CD4-positive, alpha-beta T cell treated with Interleukin-1 beta for 1 hour (primary cell): ENCODE data around the gene KCTD15.
"Not testable (repeated sequence)": the region's sequence is repeated elsewhere in the genome, so short reads cannot be mapped to it uniquely, and the experiment has no call there.

Experiments used
- DNase-seq, 2 donors: peaks; one replicate each; pipeline ENCODE4 v3.0.0-alpha.2; 2020 to 2022

The KCTD15 gene

DNA sequence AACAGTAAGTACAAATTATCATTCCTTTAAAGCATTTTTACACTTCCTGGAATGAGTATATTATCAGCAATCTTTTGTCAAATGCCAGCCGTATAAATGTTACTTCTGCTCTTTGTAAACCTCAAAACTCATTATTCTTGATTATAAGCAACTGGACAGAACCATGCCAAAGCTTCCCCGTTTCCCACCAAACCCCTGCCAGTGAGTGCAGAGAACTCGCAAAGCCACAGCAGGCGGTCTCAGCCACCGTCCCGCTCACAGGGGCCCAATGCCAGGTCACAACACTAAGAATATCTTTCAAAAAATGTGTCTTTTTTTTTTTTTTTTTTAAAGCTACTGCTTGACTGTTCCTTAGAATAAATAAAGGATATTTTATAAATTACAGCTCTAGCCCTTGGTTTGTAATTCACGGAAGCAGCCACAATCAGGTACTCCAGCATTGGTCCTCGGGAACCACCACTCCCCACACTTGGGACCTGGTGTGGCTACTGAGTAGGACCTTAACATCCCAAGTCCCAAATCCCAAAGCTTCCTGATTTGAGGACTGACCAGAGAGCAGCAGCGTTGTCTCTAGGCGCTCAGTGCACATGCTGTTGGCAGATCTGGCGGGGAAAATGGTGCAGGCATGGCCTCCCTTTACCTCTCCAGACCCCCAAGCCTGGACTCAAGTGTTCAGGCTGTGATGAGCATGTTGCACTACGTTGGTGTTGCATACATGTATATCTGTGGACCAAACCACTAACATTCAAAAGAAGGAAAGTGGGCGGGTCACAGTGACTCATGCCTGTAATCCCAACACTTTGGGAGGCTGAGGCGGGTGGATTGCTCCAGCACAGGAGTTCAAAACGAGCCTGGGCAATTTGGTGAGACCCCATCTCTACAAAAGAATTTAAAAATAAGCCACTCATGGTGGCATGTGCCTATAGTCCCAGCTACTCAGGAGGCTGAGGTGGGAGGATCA is 19.0 kb downstream of the KCTD15 start:
- no peak for DNase-seq

DNA sequence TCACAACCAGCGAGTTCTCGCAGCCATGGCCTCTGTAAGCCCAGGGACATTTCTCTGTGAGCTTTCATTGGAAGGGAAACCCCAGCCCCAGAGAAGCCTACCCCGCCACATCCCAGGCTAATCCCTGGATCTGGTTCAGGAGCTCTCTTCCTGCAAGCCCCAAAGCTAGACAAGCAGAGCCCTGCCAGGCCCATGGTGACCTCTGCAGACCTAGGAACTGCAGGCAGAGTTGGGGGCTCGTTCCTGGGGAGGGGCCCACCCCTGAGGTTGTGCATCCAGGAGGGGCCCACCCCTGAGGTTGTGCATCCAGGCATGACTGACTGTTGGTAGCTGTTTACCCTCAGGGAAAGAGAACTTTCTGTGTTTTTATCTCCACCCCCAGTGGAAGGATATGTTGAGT is 21.7 kb downstream of the KCTD15 start:
- DNase-seq, result no peak

- not testable (repeated sequence) for DNase-seq
Observed at GRCh38 chr19:33819078-33819477, 22.4 kb downstream of the KCTD15 start.

- no peak for DNase-seq
Observed at GRCh38 chr19:33819506-33819879, 22.8 kb downstream of the KCTD15 start.

- DNase-seq, result peak; percentile 58 to 76
Observed at GRCh38 chr19:33819880-33820781, 23.5 kb downstream of the KCTD15 start.

DNA sequence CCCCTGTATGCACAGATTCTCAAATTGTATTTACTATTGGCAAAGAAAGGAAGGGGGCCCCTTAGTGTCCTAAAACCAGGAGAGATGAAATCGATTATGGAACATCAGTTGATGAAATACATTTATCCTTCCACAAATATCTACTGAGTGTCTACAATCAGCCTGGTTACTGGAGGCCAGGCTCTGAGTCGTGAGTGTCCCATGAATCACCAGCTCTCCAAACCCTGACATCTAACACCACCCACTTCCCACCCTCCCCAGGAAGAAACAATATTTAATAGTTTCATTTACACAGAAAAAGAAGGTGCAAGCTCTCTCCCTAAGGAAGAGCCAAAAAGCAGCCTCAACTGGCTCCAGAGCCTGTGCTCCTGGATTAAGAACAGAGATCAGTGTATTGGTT is 25.2 kb downstream of the KCTD15 start:
- DNase-seq, result no peak

DNA sequence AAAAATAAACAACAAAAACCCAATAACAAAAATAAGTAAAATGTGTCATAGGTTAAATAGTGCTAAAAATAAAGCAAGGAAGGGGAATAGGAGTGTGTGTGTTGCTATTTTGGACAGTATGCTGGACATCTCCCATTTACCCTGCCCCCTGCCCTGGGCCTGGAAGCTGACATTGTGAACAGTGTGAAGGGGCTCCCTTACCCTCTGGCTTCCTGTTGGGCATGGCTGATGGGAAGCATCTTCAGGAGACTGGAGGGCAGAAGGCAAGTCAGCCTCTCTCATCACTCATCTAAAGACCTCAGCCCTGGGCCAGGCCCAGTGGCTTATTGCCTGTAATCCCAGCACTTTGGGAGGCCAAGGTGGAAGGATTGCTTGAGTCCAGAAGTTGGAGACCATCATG is 26.7 kb downstream of the KCTD15 start:
- DNase-seq, result no peak

DNA sequence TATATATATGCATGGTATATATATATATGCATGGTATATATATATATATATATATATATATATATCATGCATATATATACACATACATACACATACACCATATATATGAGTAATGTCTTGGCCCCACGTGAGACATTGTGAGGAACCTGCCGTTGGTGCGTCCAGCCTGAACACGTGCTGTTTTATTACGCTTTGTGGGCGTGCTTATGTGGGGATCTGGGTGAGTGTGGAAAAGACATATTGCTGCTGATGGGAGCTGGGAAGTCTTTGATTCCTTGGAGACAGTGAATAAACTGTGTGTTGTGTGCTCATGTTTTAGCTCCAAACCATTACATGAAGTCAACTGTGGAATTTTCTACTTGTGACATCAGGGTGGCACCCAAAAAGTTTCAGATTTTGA is 28.9 kb downstream of the KCTD15 start:
- no peak for DNase-seq

DNA sequence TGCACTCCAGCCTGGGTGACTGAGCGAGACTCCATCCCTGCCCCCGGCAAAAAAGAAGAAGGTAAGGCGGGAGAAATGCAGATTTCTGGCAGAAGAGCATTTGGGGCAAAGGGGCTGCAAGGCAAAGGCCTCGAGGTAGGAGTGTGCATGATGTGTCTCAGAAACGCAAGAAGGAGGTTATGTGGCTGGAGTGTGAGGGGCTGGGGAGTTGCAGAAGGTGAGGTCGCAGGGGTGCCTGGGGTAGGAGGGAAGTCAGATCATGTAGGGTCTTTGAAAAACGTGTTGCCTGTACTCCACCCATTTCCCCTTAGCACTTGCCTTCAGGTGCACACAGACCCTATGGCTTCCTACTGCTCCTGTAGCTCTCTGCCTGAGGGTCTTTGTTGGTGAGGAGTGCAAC is 29.9 kb downstream of the KCTD15 start:
- DNase-seq, result no peak

- DNase-seq, result no peak
Observed at GRCh38 chr19:33828266-33829075, 31.8 kb downstream of the KCTD15 start.

DNA sequence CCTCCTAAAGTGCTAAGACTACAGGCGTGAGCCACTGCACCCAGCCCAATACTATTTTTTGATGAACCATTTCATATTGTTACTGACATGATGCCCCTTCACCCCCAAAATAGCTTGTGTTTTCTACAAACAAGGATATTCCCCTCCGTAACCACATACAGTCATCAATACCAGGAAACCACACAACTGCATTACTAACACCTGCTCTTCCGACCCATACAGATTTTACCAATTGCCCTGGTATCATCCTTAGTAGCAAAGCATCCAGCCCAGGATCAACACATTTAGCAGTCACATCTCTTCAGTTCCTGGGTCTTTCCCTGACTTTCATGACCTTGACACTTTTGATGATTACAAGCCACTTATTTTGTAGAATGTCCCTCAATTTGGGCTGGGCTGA is 33.6 kb downstream of the KCTD15 start:
- DNase-seq, result no peak

DNA sequence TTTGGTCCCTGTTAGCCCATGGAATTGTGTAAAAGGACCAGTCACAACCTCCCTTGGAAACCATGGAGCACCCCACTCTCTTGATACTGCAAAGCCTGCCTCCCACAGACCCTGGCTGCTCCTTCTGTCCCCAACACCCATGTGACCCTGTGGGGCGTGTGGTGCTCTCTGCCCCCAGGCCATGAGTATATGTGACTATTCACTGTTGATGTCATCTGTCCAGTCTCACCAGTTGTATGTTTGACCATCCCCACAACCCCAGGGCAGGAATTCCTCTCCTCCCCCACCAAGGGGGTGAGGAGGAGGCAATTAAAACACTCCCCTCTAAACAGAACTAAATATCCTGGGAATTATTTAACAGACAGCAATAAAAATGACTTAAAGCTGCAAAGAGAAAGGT is 35.2 kb downstream of the KCTD15 start:
- DNase-seq, result no peak

DNA sequence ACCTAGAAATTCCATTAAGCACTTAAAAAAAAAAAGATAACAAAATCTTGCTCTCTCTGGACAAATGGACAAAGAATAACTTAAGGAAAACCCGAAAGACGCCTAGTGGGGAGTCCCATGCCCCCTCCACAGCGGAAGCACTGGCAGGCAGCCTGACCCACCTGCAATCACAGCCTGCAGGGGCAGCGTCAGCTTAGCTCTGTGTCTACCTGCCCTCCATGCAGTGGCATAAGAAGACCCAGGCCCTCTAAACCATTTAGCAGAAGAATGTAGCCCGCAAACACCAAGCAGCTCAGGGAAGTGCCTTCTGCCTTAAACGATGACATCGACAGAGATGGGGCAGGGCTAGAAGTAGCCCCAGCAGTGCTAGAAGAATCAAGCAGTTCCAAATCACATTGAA is 36.0 kb downstream of the KCTD15 start:
- no peak for DNase-seq

GRCh38 chr19:33840382-33840781 is 43.7 kb downstream of the KCTD15 start:
- DNase-seq, result no peak

DNA sequence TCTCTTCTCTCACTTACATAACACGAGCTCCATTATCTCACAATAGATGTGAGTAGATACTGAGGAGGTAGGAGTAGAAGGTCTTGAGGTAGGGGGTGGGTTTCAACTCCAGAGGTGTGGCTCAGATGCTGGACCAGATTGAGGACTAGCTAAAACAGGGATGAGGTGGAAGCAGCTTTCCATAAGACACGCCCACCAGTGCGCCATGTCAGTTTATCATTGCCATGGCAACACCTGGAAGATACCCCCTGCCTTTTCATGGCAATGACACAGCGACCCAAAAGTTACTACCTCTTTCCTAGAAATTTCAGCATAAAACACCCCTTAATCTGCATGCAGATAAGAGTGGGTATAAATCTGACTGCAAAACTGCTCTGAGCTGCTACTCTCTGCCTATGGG is 44.1 kb downstream of the KCTD15 start:
- no peak for DNase-seq

- no peak for DNase-seq
Observed at GRCh38 chr19:33841685-33842084, 45.0 kb downstream of the KCTD15 start.

GRCh38 chr19:33844478-33844877 is 47.8 kb downstream of the KCTD15 start:
- no peak for DNase-seq

- DNase-seq, result no peak
Observed at GRCh38 chr19:33845498-33845897, 48.8 kb downstream of the KCTD15 start.

GRCh38 chr19:33849551-33850147 is 53.0 kb downstream of the KCTD15 start:
- no peak for DNase-seq

DNA sequence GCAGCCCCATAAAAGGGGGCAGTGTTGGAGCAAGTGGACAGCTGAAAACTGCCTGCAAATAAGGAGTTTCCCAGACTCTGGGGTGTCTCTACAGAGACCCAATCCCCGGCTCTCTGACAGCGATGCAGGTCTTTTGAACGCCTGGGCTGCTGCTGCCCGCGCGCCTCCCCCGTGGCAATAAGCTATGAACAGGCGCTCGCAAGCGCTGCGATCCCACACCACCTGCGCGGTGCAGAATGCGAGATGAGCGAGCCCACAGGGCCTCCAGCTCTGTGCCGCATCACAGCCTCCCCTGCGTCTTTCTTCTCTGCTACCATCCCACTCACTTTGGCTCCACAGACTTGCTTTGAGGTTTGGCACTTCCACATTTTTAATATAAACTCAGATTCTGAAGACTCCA is 62.3 kb downstream of the KCTD15 start:
- no peak for DNase-seq

GRCh38 chr19:33860312-33861090 is 63.8 kb downstream of the KCTD15 start:
- DNase-seq, result no peak

- no peak for DNase-seq
Observed at GRCh38 chr19:33861950-33862349, 65.3 kb downstream of the KCTD15 start.
